Transverse colon (tissue), 4 donors: Measurements from ENCODE around the gene FBXL12. TPM values are rescaled to one million over a fixed set of nuclear protein-coding genes. Genes with fewer than 3 reads are reported as not detected.
A peak's percentile ranks its signal among the peaks of the same experiment; 100 is the strongest.
"Not testable (repeated sequence)": the region's sequence is repeated elsewhere in the genome, so short reads cannot be mapped to it uniquely, and the experiment has no call there.

ENCODE experiments used
- DNase-seq: peaks from one replicate; pipeline ENCODE4 v3.0.0-alpha.2; 2019
- H3K27ac ChIP-seq, 4 donors: fragments of 200-600 bp; sonication (generic); 2 replicates each; pipeline ENCODE4 v1.5.1; 2016 to 2018; ENCODE audit warnings: inconsistent platforms in 4 of 4
- H3K27me3 ChIP-seq: fragments of 200-600 bp; sonication (generic); 2 replicates; pipeline ENCODE4 v1.5.1; 2017; ENCODE audit warnings: inconsistent platforms
- H3K36me3 ChIP-seq, 4 donors: fragments of 200-600 bp; sonication (generic); 2 replicates each; pipeline ENCODE4 v1.5.1; 2017 to 2019; ENCODE audit warnings: inconsistent platforms in 4 of 4
- H3K4me1 ChIP-seq, 4 donors: fragments of 200-600 bp; sonication (generic); 2 replicates each; pipeline ENCODE4 v1.5.1; 2017 to 2020; ENCODE audit warnings: inconsistent platforms in 4 of 4
- H3K4me3 ChIP-seq, 4 donors: fragments of 200-600 bp; sonication (generic); 1 replicate in 1 of 4; 2 replicates in 3 of 4; pipeline versions ENCODE4 v1.5.1 to v1.6.1; 2017 to 2019; ENCODE audit warnings: inconsistent platforms in 4 of 4
- H3K9me3 ChIP-seq, 2 donors: fragments of 200-600 bp; sonication (generic); 2 replicates each; pipeline ENCODE4 v1.5.1; 2017 to 2019; ENCODE audit warnings: inconsistent platforms in 2 of 2
- EP300 ChIP-seq: sonication (generic); formaldehyde crosslinking; IDR thresholded peaks from one replicate; pipeline ENCODE4 v1.6.1; 2017; ENCODE audit warnings: antibody characterized with exemption, low read depth
- POLR2A ChIP-seq: fragments of 450-650 bp; IDR thresholded peaks from one replicate; pipeline ENCODE4 v1.6.1; 2016; ENCODE audit warnings: antibody characterized with exemption, mild to moderate bottlenecking, moderate library complexity
- POLR2AphosphoS5 ChIP-seq, 3 donors: sonication (generic); formaldehyde crosslinking; IDR thresholded peaks; one replicate each; pipeline ENCODE4 v1.6.1; 2016; ENCODE audit warnings: antibody characterized with exemption in 3 of 3
- WGBS, 2 donors: methylation state at CpG; one replicate each; pipeline ENCODE4 v1.1.5; 2018; ENCODE audit warnings: low coverage in 1 of 2; 5-methylcytosine and 5-hydroxymethylcytosine counted together
- in situ Hi-C, 4 donors: fragments of 200-750 bp; cut with MboI; loops; one replicate each; pipeline versions ENCODE4 v1.15.0 to v1.15.1; 2017; ENCODE audit warnings: low sequenced_read_pairs in 3 of 4, low pct_ligation_motif_present in 1 of 4, low pct_unique_long_range_greater_than_20kb in 1 of 4
- intact Hi-C: fragments of 100-400 bp; cut with DNase I; formaldehyde crosslinking; loops from one replicate; pipeline ENCODE4 v1.15.1; 2023; ENCODE audit warnings: low total_unique reads
- total RNA-seq, 4 donors: library from RNA; depleted of rRNA; stranded (reverse); fragments of >200 nt; gene quantifications; one replicate each; pipeline ENCODE4 v1.1.0, GENCODE V29; 2016
- TF ChIP-seq, protein P1 (sequence below), 5 experiments: fragments of 200-600 bp in 3 of 5; fragments of 450-650 bp in 2 of 5; sonication (generic) in 3 of 5; IDR thresholded peaks; 1 replicate in 2 of 5; 2 replicates in 3 of 5; pipeline ENCODE4 v1.5.1; 2016 to 2017; ENCODE audit warnings: antibody characterized with exemption in 5 of 5, inconsistent platforms in 3 of 5, mild to moderate bottlenecking in 2 of 5, moderate library complexity in 1 of 5

The FBXL12 gene
- total RNA-seq, 4 donors from 2014 or later, result 32.9 to 184 (median 83.1) TPM

DNA sequence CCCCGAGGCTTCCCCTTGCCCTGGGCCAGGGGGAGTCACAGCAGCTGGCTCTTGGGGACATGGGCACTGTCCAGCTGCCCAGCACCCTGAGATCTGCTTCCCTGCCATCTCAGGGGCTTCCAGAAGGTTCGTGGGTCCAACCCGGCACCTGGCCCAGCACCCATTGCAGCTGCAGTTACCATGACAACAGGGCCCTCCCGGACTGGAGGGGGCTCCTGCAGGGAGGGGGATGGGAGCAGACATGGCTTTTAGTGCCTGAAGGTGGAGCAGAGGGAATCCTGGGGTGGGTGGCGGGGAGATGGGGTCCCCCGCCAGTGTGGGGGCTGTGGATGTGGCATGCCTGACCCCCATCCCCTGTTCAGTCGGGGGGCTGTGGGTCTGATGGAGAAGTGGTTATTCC lies 30.9 kb upstream of the FBXL12 start:
- H3K36me3 ChIP-seq, result peaks cover 0 to under 1% (median 0%) of the 10 kb centered on the region in 4 donors
- 75% methylated on average over 7 of the region's 7 CpGs; no CpG with 5 or more reads in 1 of the 2 donors for WGBS, 2 donors
- no peaks in the 10 kb centered on the region for H3K27me3 ChIP-seq
- in situ Hi-C loops, result no loop called here
- TF ChIP-seq POLR2AphosphoS5 (IDR thresholded peaks at IDR 0.05), result no peak
- TF ChIP-seq, protein P1, sequence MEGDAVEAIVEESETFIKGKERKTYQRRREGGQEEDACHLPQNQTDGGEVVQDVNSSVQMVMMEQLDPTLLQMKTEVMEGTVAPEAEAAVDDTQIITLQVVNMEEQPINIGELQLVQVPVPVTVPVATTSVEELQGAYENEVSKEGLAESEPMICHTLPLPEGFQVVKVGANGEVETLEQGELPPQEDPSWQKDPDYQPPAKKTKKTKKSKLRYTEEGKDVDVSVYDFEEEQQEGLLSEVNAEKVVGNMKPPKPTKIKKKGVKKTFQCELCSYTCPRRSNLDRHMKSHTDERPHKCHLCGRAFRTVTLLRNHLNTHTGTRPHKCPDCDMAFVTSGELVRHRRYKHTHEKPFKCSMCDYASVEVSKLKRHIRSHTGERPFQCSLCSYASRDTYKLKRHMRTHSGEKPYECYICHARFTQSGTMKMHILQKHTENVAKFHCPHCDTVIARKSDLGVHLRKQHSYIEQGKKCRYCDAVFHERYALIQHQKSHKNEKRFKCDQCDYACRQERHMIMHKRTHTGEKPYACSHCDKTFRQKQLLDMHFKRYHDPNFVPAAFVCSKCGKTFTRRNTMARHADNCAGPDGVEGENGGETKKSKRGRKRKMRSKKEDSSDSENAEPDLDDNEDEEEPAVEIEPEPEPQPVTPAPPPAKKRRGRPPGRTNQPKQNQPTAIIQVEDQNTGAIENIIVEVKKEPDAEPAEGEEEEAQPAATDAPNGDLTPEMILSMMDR (IDR thresholded peaks at IDR 0.05), result no peak
- TF ChIP-seq POLR2A, result no peak
- H3K4me3 ChIP-seq, result no peak overlapping the region
- no peaks in the 10 kb centered on the region for H3K9me3 ChIP-seq
- H3K4me1 ChIP-seq, result peaks cover 0 to 8% (median 2%) of the 10 kb centered on the region in 4 donors
- no peak overlapping the region for H3K27ac ChIP-seq
- DNase-seq, result no peak
- intact Hi-C loops, result no loop called here

DNA sequence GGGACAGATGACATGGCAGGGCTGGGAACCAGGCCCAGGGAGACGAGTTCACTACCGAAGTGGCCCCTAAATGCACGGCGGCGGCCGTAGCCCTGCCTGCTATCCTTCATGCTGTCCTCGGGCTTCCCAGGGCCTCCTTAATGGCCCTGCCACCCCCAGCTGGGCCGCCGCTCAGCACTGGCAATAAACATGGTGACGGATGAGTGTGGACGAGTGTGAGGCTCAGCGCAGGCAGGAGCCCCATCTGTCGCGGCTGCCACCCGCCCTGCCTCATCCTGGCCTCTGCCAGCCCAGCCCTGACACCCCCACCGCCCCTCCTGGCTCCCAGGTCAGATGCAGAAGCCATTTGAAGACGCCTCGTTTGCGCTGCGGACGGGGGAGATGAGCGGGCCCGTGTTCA lies 29.9 kb upstream of the FBXL12 start:
- in situ Hi-C loops (no loop called here), intact Hi-C loops (no loop called here)
- WGBS, 2 donors, result 89% methylated on average over 23 of the region's 23 CpGs; no CpG with 5 or more reads in 1 of the 2 donors
- Histone ChIP-seq H3K4me3 (no peak overlapping the region), H3K27me3 (no peaks in the 10 kb centered on the region), H3K9me3 (no peaks in the 10 kb centered on the region), H3K36me3 (peaks cover 0 to 9% (median under 1%) of the 10 kb centered on the region in 4 donors), H3K27ac (no peak overlapping the region), H3K4me1 (peaks cover 0 to 8% (median 2%) of the 10 kb centered on the region in 4 donors)
- TF ChIP-seq EP300 (no peak), POLR2A (no peak), POLR2AphosphoS5 (IDR thresholded peaks at IDR 0.05) (no peak)
- TF ChIP-seq, protein P1 (IDR thresholded peaks at IDR 0.05), result no peak
- DNase-seq, result no peak

DNA sequence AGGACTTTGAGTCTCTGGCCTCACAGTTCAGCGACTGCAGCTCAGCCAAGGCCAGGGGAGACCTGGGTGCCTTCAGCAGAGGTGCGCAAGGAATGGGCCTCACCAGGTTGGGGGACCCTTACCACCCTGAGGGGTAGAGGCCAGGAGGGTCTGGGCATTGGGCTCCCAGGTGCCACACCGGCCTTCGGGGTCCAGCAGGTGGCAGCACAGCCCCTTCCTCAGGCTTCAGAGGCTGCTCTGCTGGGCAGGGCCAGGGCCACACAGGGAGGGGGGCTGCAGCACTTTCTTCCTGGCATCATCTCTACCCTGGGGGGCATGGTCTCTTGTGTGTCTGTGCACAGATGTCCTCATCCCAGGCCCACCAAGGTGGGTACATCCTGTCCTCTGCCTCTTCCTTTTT lies 29.2 kb upstream of the FBXL12 start:
- Histone ChIP-seq H3K27me3 (no peaks in the 10 kb centered on the region), H3K4me1 (peaks cover 0 to 8% (median 2%) of the 10 kb centered on the region in 4 donors), H3K9me3 (no peaks in the 10 kb centered on the region), H3K4me3 (no peak overlapping the region), H3K27ac (no peak overlapping the region), H3K36me3 (peaks cover 0 to 16% (median 4%) of the 10 kb centered on the region in 4 donors)
- in situ Hi-C loops (no loop called here), intact Hi-C loops (no loop called here)
- DNase-seq, result no peak
- TF ChIP-seq EP300 (no peak), POLR2A (no peak)
- TF ChIP-seq, protein P1 (IDR thresholded peaks at IDR 0.05), result peak in 2 of 5 experiments; percentile 18
- 88% methylated on average over 4 of the region's 4 CpGs; no CpG with 5 or more reads in 1 of the 2 donors for WGBS, 2 donors

DNA sequence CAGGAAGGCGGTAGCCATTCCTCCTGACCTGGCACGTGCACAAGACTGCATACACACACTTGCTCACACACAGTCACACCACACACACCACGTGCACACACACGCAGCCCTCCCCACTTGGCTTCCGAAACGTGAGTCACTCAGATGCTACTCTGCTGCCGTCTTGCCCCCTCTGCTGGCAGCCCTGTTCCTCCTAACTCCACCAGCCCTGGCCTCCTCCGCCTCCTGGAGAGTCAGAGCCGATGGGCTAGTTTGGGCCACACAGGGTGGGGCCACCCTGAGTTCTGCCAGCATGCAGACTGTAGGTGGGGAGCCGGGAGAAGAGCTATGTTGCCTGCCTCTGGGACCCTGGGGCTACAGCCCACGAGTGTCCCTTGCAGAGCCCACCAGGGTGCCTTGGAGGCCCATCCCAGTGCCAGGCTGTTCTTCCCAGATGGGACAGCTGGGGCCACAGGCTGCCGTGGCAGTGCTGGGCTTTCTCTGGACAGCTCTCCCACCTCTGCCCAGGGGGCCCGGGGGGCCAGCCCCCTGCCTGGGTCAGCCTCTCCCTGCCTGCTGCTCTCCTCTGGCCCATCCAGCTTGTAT lies 28.3 kb upstream of the FBXL12 start:
- intact Hi-C loops (no loop called here), in situ Hi-C loops (no loop called here)
- H3K36me3 ChIP-seq, result peaks cover 0 to 24% (median 8%) of the 10 kb centered on the region in 4 donors
- no peaks in the 10 kb centered on the region for H3K27me3 ChIP-seq
- H3K9me3 ChIP-seq, result no peaks in the 10 kb centered on the region
- peaks cover 0 to 8% (median 2%) of the 10 kb centered on the region in 4 donors for H3K4me1 ChIP-seq
- TF ChIP-seq, protein P1 (IDR thresholded peaks at IDR 0.05), result peak in 4 of 5 experiments; percentile 22 to 31 (median 22)
- TF ChIP-seq EP300, result no peak
- no peak overlapping the region for H3K4me3 ChIP-seq
- 40 to 51% methylated on average over 1 to 13 of the region's 13 CpGs for WGBS, 2 donors
- peak; percentile 28 for DNase-seq
- no peak overlapping the region for H3K27ac ChIP-seq

DNA sequence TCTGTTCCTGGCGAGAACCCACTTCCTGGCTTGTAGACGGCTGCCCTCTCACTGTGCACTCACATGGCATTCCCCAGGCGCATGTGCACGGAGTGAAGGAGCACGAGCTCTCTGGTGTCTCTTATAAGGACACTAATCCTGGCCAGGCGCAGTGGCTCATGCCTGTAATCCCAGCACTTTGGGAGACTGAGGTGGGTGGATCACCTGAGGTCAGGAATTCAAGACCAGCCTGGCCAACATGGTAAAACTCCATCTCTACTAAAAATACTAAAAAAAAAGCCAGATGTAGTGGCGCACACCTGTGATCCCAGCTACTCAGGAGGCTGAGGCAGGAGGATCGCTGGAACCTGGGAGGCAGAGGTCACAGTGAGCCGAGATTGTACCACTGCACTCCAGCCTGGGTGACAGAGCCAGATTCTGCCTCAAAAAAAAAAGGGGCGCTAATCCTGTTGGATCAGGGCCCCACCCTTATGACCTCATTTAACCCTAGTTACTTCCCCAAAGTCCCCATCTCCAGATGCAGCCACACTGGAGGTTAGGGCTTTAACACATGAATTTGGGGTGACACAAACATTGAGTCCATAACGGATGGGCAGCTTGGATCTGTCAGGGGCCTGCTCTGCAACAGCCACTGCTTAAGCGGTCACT lies 24.9 kb upstream of the FBXL12 start:
- WGBS, 2 donors, result 95 to 98% methylated on average over 6 to 12 of the region's 12 CpGs
- intact Hi-C loops, H3K27ac ChIP-seq, DNase-seq, H3K4me1 ChIP-seq, H3K27me3 ChIP-seq, H3K9me3 ChIP-seq, in situ Hi-C loops, H3K4me3 ChIP-seq: not testable (repeated sequence)
- H3K36me3 ChIP-seq, result peaks cover 0 to 35% (median 13%) of the 10 kb centered on the region in 4 donors
